Left renal cortex interstitium (tissue), 4 donors: ENCODE results near the gene ARMC9. TPM values are rescaled to one million over a fixed set of nuclear protein-coding genes. Genes with fewer than 3 reads are reported as not detected.
"Not testable (repeated sequence)": the region's sequence is repeated elsewhere in the genome, so short reads cannot be mapped to it uniquely, and the experiment has no call there.

Source experiments
- DNase-seq, 4 donors: peaks; one replicate each; pipeline ENCODE4 v3.0.0-alpha.2; 2013; ENCODE audit warnings: low read depth in 4 of 4, low spot score in 2 of 4, missing footprints in 1 of 4
- polyA plus RNA-seq, 4 donors: library from polyadenylated mRNA; unstranded; fragments of 120-200 nt; gene quantifications; one replicate each; pipeline ENCODE4 v1.2.1, GENCODE V29; 2013; ENCODE audit not compliant: insufficient read length in 4 of 4

Gene ARMC9
- polyA plus RNA-seq, 4 donors = 23.9 to 36.5 (median 28.8) TPM

DNA sequence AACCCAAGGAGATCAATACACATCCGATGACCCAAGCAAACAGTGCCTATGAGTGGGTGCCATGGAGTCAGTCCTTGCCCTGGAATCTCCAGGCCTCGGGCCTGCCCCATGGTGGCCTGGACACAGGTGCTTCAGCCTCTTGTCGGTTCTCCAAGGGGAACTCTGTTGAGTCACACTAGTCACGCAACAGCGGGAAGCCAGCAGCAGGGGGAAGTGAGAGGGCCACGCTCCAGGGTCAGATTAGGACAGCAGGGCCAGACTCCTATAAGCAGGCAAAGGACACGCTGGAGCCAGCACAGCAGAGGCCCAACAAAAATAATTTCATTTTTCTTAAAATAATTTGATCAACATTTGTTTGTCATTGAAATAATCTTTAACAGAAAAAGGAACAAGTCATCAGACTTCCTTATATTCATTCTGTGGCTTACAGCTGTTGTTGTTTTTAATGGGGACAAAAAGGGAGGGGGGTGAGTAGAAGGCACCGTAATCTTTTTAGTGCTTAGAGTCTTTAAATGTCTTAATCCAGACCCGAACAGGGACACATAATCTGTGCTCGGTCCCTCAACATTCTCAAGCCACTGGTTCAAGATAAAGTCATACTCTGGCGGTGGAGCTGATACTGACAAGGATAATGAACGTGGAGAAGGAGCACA is 16.4 kb upstream of the ARMC9 start:
- DNase-seq = no peak

DNA sequence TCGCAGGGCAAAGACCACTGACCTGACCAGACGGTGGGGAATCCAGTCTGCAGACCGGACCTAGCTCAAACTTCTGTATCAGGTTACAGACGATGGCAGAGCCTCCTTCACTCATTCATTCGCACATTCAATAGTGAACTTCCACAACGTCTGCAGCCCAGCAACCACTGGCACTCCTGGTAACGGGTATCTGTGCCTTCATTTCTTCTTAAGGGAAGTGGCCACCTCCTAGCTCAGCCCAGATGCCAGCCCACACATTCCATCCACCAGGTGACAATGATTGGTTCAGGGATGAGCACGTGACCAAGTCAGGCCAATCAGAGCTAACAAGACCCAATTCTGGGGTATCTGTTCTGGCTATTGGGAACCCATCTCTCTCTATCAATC is 15.9 kb upstream of the ARMC9 start:
- no peak for DNase-seq

DNA sequence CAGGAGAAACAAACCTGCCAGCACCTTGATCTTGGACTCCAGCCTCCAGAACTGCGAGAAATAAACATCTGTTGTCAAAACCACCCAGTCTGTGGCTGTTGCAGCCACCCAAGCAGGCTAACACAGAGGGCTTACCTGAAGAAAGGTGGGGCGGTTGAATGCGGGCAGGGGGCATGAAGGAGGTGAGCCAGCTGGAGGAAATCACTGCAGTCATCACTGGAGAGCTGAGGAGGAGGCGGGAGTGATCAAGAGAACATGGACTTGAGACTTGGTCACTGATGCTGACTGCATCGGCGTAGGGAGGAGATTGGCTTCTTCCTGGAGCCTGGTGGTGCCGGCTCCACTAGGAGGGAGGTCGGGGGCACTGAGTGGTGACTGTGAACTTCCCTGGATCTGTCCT is 14.6 kb upstream of the ARMC9 start:
- no peak for DNase-seq

DNA sequence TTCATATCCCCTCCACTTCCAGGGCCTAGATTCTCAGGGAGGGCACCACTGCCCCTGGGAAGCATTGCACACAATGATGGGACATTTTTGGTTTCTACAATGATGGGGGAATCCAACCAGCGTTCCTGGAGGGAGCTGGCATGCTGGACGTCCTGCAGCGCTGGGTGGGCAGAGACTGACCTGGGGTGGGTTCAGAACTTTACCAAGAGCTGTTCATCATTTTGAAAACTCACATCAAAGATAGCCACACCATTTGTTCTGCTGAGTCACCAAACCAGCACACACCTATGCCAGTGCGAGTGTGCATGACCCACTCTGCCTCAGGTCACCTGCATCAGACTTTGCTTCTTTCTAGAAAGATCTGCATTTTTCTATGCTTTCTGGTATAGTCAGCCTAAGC is 14.1 kb upstream of the ARMC9 start:
- DNase-seq = no peak

DNA sequence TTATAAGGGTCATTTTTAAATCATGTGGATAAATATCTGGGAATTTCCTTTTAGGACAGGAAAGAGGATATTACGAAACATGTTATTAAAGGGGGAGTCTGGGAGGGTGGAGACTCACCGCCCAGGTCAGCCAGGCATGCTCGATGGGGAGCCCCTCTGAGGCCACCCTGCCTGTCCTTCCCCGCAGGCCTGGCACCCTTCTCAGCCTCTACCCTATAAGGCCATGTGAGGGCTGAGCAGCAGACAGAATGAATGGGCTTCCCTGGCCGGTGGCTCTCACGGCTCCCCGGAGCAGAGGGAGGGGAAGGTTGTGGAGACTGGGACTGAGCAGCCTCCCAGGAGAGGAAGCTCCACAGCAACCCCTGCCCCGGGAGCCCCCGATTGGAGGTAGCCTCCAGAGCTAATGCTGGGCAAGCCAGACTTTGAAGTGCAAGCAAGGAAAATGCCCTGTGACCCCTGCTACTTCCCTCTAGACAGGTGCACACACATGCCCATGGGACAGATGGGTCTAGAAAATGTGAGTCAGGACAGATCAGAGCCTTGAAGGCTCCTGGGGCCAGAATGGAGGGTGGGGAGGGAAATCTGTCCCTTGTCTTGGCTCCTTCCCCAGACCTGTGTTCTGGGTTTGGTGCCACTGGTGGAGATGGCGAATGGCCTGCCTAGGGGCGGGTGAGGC is 13.2 kb upstream of the ARMC9 start:
- no peak for DNase-seq

DNA sequence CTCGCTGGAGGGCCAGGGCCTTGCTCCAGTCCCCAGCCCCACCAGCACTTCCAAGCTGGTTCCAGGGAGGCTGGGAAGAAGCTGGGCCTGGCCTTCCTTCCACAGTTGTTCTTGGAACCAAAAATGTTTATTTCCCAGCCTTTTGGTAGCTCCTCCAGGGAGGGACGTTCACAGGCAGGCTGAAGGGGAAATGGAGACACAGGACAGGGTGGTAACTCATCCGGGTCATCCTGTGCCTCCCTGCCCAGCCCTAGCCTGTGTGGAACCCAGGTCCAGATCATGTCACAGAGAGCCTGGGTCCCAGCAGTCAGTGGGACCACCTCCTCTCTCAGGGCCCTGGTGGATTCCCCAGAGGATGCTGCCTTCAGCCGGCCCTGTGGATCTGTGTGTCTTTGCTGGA is 12.5 kb upstream of the ARMC9 start:
- DNase-seq = no peak

DNA sequence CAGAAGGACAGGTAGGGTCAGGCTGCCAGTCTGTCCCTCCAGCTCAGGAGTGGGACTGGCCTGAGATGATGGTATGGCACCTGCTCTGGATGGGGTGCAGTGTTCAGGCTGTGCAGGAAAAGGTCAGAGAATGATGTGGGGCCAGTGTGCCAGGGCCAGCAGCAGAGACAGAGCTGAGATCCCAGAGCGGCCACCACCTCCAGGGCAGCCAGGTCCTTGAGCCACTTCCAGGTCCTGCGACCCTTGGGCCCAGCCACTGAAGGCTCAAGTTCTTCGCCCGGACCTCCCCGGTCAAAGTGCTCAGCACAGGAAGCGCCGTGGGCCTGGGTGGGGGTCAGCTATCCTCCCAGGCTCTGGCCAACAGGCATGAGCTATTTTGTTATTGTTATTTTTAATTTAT is 12.1 kb upstream of the ARMC9 start:
- no peak for DNase-seq

DNA sequence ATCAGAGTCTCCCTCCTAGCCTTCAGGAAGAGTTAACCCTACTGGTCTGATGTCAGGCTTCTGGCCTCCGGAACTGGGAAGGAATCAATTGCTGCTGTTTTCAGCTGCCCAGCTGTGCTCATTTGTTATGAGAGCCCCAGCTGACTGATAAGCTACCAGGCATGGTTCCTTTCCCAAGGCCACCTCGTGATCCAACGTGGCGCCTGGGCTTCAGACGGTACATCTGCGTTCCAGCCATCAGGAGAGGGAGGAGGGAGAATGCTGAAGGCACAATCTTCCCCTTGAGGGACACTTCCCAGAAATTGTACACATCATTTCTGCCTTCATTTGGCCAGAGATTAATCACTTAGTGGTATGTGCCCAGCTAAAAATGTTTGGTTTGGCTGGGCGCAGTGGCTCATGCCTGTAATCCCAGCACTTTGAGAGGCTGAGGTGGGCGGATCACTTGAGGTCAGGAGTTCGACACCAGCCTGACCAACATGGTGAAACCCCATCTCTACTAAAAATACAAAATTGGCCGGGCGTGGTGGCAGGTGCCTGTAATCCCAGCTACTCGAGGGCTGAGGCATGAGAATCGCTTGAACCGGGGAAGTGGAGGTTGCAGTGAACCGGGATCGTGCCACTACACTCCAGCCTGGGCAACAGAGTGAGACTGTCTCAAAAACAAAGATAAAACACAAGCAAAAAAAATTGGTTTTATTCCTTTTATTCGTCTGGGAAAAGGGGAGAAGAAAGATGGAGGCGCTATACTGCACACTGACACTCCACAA is 10.5 kb upstream of the ARMC9 start:
- no peak for DNase-seq

DNA sequence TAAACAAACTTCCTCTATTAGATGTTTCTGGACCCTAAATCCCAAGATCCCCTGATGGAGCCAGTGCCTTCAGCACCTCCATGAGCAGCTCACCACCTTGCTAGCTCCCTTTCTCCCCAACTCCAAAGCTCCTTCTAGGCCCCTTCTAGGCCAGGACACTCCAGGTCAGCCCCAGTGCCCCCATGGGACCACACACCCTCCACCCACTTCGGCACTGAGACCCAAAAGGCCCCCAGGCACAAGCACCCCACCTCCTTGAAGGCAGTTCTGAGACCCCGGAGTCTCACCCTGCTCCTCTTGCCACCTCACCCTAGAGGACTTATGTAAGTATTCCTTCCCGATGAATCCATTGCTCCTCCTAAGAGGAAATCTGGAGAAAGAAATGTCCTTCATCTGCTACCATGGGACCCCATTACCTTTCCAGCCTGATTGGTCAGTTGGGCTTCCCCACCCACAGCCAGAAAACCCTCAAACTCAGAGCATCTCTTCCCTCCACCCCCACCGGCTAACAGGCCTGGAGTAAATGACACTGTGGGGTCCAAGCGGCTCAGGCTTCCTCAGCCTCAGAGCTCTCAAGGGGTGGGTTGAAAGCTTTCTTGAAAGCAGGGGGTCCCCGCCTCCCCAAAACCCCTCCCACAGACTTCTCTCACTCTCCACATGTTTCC is 9.8 kb upstream of the ARMC9 start:
- DNase-seq = no peak

DNA sequence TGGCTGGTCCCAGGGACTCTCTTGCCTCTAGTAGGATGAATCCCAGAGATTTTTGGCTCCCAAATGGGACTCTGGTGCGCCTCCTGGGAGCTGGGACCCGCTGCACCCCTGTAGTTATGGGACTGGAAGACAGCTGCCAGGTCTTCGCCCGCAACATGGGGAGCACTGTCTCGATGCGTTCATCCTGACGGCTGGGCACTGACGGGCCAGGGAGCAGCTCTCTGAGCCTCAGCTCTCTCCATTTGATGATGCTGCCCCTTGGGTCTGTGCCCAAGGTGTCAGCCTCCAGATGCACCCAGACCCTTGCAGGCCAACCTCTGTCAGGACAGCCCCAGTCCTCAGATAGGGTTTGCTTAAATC is 9.3 kb upstream of the ARMC9 start:
- no peak for DNase-seq

DNA sequence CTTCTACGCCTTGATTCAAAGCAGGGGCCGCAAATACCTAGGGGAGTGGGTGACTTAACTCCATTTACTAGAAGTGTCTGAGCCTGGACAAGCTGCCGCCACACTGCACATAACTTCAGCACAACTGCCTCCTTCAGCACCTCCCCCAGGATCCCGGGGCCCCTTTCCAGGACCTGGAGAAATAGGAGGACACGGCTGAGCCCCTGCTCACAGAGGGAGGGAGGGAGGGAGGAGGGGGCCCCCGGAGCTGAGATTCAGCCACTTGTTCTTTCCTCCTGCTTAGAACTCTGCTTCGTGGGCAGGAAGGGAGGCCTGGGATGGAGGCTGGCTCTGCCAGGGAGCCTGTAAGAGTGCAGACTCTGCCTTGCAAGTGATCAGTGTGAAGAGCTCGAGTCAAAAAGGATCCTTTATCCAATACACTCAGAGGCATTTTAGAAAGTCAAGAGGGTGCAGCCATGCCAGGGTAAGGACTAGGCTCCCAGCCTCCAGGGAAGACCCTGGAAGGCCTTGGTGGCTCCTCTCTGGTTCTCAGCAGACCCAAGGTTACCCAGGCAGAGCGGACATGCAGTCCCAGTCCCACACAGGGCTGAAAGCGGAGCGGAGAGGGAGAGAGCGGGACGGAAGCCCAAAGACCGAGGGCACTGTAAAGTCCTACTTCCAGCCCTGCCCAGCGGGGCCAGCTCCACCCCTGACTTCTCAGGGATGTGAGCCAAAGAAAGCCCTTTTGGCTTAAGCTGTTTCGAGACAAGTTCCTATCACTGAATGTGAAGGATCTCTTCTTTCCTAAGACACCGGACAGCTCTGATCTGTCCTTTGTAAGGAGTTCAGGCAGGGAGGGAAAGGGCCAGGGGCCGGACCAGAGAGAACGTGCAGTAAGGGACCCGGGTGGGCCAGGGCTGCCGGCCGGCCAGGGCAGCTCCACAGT is 8.6 kb upstream of the ARMC9 start:
- no peak for DNase-seq

DNA sequence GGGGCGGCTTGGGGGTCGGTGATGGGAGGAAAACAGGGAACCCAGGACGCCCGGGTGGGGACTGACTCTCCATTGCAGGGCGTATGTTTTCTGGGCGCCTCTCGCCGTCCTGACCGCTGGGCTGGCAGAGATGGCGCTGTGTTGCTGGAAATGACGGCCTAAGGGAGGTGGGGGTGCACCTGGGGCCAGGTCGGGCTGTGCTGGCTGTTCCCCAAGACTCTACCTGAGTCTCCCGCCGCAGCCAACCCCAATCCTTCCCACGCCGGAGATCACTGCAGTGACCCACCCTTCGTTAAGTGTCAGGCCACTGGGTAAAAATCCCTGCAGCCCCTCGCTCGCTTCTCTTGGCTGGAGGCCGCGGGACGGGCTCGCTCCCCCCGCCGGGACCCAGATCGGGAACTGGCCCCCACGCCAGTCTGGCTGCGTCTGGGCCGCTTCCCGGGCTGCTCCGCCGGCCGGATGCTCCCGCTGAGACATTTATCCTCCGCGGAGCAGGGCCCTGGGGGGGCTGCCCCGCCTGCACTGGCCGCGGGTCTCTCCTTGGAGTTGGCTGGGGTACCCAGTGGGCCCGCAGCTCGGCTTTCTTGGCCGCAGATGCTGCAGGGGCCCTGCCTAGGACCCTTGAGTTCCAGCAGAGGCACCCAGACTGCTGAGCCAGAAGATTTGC is 7.8 kb upstream of the ARMC9 start:
- no peak for DNase-seq

DNA sequence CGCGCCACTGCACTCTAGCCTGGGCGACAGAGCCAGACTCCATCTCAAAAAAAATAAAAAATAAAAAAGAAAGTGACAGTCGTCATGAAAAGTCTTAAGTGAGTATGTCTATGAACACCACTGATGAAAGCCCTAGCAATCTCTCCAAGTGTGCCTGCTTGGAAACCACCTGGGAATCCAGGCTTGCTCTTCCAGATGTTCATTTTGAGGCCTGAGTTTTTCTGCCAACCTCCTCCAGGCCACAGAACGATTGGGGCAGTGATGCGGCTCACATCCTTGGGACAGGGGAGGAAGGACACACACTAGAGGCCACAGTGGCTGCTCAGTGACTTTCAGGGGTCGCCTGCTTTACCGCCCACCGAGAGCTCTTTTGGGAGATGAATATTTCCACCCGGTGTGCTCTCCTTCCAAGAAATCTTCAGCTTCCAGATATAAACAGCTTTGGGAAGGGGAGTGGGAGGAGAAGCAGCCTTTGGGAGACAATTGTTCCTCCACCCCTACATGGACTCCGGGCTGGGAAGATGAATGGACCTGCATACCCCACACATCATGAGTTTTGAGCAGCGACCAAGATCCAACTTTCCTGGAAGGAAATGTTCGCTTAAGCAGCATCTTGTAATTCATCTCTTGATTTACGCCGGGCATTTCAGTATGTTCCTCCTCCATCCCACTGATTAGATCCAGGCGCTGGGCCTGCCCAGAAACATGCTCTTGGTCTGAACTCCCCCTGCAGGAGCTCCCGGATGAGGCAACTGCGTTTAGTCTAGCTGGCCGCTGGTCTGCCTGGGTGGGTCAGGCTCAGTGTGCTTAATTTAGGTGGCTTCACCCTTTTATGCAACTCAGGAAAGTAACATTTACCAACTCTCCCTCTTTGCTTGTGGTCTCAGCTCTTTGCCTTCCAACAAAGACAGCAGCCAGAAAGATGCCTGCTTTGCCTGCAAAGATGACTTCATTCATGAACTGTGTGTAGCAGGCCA is 6.2 kb upstream of the ARMC9 start:
- peak in 2 of 4 donors; percentile 84 to 86 for DNase-seq

DNA sequence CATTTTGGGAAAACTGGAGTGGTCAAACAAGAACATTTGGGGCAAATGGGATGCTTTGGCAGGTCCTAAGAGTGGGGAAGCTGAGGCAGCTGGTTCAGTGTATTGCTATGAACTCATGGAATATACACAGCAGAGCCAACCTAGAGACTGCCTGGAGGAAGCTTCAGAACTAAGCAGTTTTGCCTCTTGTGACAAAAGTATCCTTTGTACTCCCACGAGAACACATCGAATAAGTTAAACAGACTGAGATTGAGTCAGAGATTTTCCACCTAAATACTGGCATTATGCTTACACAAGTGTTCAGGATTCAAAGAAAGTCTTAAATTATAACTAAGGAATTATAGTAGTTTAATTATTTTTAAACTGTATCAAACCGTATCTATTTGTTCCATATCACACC is 5.2 kb upstream of the ARMC9 start:
- DNase-seq = no peak

DNA sequence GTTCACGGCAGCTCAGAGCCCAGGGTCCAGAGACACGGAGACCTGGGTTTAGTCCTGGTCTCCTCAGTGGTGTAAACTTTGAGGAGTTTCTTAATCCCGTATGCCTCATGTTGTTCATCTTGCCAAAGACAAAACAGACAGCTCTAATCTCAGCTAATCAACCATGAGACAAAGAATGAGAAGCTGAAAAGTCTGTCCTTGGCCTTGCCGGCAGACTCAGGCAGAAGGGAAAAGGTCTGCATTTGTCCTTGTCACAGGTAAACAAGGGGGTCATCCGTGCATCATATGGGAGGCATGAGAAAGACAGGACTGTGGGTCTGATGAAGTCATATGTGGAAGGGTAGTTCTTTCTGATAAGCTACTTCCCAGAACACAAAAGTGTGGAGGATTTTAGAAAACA is 1.8 kb upstream of the ARMC9 start:
- DNase-seq = no peak

DNA sequence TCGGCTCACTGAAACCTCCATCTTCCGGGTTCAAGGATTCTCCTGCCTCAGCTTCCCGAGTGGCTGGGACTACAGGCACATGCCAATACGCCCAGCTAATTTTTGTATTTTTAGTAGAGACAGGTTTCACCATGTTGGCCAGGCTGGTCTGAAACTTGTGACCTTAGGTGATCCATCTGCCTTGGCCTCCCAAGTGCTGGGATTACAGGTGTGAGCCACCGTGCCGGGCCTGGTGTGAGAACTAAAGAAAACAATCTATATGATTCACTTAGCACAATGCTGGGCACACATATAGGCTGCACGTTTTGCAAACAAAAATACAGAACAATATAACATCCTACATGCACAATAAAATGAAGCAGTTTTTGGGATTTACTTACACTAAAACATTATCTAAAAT is 1.2 kb upstream of the ARMC9 start:
- not testable (repeated sequence) for DNase-seq

DNA sequence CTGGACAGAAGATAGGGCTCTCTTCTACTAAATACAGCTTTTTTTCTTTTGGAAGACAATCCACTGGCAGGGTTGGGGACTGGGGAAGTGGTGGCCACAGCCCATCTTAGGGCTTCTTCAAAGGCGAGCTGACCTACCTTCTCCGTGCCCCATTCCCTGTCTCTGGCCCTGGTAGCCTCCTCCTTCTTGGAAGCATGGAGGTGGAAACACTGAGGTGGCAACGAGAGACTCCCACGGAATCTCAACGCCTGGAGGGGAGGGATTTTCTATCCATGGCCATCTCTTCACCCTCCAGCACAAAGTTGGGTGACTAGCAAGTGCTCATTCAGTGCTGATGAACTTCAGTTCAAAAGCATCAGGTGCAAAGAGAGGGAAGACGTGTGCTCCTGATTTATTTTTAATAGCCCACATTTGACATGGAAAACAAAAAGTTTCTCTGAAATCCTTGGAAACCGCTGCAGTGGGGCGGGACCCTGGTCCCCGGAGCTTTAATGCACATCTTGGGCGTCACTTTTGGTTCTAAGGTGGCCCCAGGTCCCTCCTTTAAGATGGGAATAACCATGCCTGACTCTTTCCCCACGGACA is 633 bp upstream of the ARMC9 start:
- DNase-seq = no peak

DNA sequence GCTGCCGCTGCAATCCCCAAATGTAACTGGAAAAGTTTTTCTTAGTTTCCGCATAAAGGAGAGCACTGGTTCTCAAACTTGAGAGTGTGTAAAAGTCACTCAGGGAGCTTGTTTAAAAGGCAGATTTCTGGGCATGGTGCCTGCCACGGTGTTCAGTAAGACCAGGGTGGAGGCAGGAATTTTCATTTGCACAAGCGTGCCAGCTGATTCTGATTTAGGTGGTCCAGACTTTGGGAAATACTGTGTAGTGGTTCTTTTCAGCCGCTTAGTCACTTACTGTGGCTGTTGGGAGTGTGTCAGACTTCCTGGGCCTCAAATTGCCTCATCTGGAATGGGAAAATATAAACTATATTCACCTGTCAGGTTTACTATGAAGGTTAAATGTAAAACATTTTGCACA is 788 bp downstream of the ARMC9 start:
- DNase-seq = no peak
